Spleen (tissue), 7 donors: Measurements from ENCODE around the gene DIMT1.

ENCODE experiments used
- POLR2A ChIP-seq, 3 donors: fragments of 450-650 bp; IDR thresholded peaks; one replicate each; pipeline ENCODE4 v1.5.1; 2017; ENCODE audit warnings: antibody characterized with exemption in 3 of 3, mild to moderate bottlenecking in 1 of 3
- POLR2AphosphoS5 ChIP-seq, 3 donors: sonication (generic); formaldehyde crosslinking; IDR thresholded peaks; one replicate each; pipeline ENCODE4 v1.5.1; 2017; ENCODE audit warnings: antibody characterized with exemption in 3 of 3
- TF ChIP-seq, protein P1 (sequence below), 11 experiments: fragments of 200-600 bp in 7 of 11; fragments of 450-650 bp in 4 of 11; sonication (generic) in 4 of 11; IDR thresholded peaks in 8 of 11; conservative IDR thresholded peaks in 3 of 11; 1 replicate in 7 of 11; 2 replicates in 4 of 11; pipeline versions ENCODE4 v1.4.0 to v1.8.0; 2016 to 2021; ENCODE audit warnings: antibody characterized with exemption in 11 of 11, inconsistent platforms in 4 of 11, mild to moderate bottlenecking in 1 of 11
- donor health status: DM: no; HTN: no; CAD: no; lungs with moderate emphysema.
- donor health status: DM: no; HTN: no; CAD: no.
- donor health status: DM: no; HTN: no; CAD: no.

DNA sequence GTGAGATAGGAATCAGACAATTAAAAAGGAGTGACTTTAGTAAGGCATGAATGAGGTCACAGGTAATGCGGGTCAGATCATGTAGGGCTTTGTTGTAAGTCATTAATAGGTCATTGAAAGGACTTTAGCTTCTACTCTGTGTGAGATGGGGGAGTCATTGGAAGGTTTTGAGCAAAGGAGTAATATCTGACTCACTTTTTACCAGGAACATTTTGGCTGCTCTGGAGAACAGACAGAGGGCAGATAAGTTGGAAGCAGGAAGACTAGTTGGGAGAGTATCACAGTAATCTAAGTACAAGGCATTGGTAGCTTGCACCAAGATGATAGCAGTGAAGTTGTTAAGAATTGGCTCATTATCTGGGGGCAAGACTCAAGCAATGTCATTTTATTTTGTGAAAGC, 60.3 kb downstream of the DIMT1 start:
- TF ChIP-seq POLR2A (IDR thresholded peaks at IDR 0.05) (no peak), POLR2AphosphoS5 (IDR thresholded peaks at IDR 0.05) (no peak)
- TF ChIP-seq, protein P1, sequence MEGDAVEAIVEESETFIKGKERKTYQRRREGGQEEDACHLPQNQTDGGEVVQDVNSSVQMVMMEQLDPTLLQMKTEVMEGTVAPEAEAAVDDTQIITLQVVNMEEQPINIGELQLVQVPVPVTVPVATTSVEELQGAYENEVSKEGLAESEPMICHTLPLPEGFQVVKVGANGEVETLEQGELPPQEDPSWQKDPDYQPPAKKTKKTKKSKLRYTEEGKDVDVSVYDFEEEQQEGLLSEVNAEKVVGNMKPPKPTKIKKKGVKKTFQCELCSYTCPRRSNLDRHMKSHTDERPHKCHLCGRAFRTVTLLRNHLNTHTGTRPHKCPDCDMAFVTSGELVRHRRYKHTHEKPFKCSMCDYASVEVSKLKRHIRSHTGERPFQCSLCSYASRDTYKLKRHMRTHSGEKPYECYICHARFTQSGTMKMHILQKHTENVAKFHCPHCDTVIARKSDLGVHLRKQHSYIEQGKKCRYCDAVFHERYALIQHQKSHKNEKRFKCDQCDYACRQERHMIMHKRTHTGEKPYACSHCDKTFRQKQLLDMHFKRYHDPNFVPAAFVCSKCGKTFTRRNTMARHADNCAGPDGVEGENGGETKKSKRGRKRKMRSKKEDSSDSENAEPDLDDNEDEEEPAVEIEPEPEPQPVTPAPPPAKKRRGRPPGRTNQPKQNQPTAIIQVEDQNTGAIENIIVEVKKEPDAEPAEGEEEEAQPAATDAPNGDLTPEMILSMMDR (IDR thresholded peaks at IDR 0.05 in 8 of 11, conservative IDR thresholded peaks at IDR 0.05 in 3 of 11): no peak
